ENCODE measurements around the gene VPS35L. TPM values are rescaled to one million over a fixed set of nuclear protein-coding genes. Genes with fewer than 3 reads are reported as not detected.

VPS35L gene
- total RNA-seq, 2 experiments from 2014 or later, result 25.8 to 28.3 TPM

- no peaks in the 10 kb centered on the region for H3K27me3 Mint-ChIP-seq
- intact Hi-C loops (cut with DNase I, micrococcal nuclease), result no loop called here
- no peak overlapping the region for H3K27ac Mint-ChIP-seq
- no peak overlapping the region for H3K4me3 Mint-ChIP-seq
- ATAC-seq (ENCODE audit: poor library complexity), result no peak
- ChIA-PET CTCF (interaction anchor here (1.3 kb wide), 1 partner anchor 17 kb away, joined by 5 read pairs; no protein-coding TSS in a partner anchor), POLR2A (no interaction called here)
- Histone ChIP-seq H3K4me3 (ENCODE audit: low read length) (no peak overlapping the region), H3K27me3 (ENCODE audit: control insufficient read depth in 1 of 2, insufficient read depth in 2 of 2, low read length in 2 of 2) (no peaks in the 10 kb centered on the region), H3K27ac (ENCODE audit: low read depth in 1 of 2, low read length in 2 of 2) (no peak overlapping the region), H3K36me3 (ENCODE audit: insufficient read depth, low read length) (peaks cover 36% of the 10 kb centered on the region), H3K9me3 (ENCODE audit: control insufficient read depth in 1 of 2, insufficient read depth in 1 of 2, low read length in 2 of 2) (no peaks in the 10 kb centered on the region), H3K4me1 (ENCODE audit: insufficient read depth, low read length) (no peaks in the 10 kb centered on the region)
- H3K36me3 Mint-ChIP-seq (ENCODE audit: low read depth), result peaks cover 62% of the 10 kb centered on the region
- no peaks in the 10 kb centered on the region for H3K4me1 Mint-ChIP-seq (ENCODE audit: low read depth)
- H3K9me3 Mint-ChIP-seq, result peaks cover 3% of the 10 kb centered on the region
- no peak for TF ChIP-seq CTCF (IDR thresholded peaks at IDR 0.05)
- no peak for DNase-seq
Observed at GRCh38 chr16:19566362-19566761, 10.9 kb downstream of the VPS35L start.

GRCh38 chr16:19567560-19567959 is 12.1 kb downstream of the VPS35L start:
- TF ChIP-seq CTCF (IDR thresholded peaks at IDR 0.05), result no peak
- CTCF ChIA-PET, result interaction anchor here (1.3 kb wide), 1 partner anchor 16 kb away, joined by 5 read pairs; no protein-coding TSS in a partner anchor
- no peak overlapping the region for H3K4me3 ChIP-seq (ENCODE audit: low read length)
- Mint-ChIP-seq H3K9me3 (peaks cover 3% of the 10 kb centered on the region), H3K4me3 (no peak overlapping the region), H3K36me3 (ENCODE audit: low read depth) (peaks cover 73% of the 10 kb centered on the region), H3K27ac (no peak overlapping the region), H3K27me3 (no peaks in the 10 kb centered on the region), H3K4me1 (ENCODE audit: low read depth) (no peaks in the 10 kb centered on the region)
- DNase-seq (no peak), ATAC-seq (ENCODE audit: poor library complexity) (no peak)
- no peaks in the 10 kb centered on the region for H3K4me1 ChIP-seq (ENCODE audit: insufficient read depth, low read length)
- no peaks in the 10 kb centered on the region for H3K9me3 ChIP-seq (ENCODE audit: control insufficient read depth in 1 of 2, insufficient read depth in 1 of 2, low read length in 2 of 2)
- H3K27me3 ChIP-seq (ENCODE audit: control insufficient read depth in 1 of 2, insufficient read depth in 2 of 2, low read length in 2 of 2), result no peaks in the 10 kb centered on the region
- intact Hi-C loops (cut with DNase I, micrococcal nuclease), result no loop called here
- POLR2A ChIA-PET, result no interaction called here
- no peak overlapping the region for H3K27ac ChIP-seq (ENCODE audit: low read depth in 1 of 2, low read length in 2 of 2)
- H3K36me3 ChIP-seq (ENCODE audit: insufficient read depth, low read length), result peaks cover 44% of the 10 kb centered on the region

GRCh38 chr16:19573997-19574396 is 18.5 kb downstream of the VPS35L start:
- ATAC-seq (ENCODE audit: poor library complexity) (no peak), DNase-seq (no peak)
- H3K4me1 Mint-ChIP-seq (ENCODE audit: low read depth), result no peaks in the 10 kb centered on the region
- no peak for TF ChIP-seq CTCF (IDR thresholded peaks at IDR 0.05)
- H3K36me3 Mint-ChIP-seq (ENCODE audit: low read depth), result peaks cover 83% of the 10 kb centered on the region
- Histone ChIP-seq H3K36me3 (ENCODE audit: insufficient read depth, low read length) (peaks cover 64% of the 10 kb centered on the region), H3K9me3 (ENCODE audit: control insufficient read depth in 1 of 2, insufficient read depth in 1 of 2, low read length in 2 of 2) (no peaks in the 10 kb centered on the region), H3K27ac (ENCODE audit: low read depth in 1 of 2, low read length in 2 of 2) (no peak overlapping the region), H3K27me3 (ENCODE audit: control insufficient read depth in 1 of 2, insufficient read depth in 2 of 2, low read length in 2 of 2) (no peaks in the 10 kb centered on the region), H3K4me3 (ENCODE audit: low read length) (no peak overlapping the region), H3K4me1 (ENCODE audit: insufficient read depth, low read length) (no peaks in the 10 kb centered on the region)
- no peaks in the 10 kb centered on the region for H3K27me3 Mint-ChIP-seq
- no peak overlapping the region for H3K27ac Mint-ChIP-seq
- H3K4me3 Mint-ChIP-seq, result no peak overlapping the region
- H3K9me3 Mint-ChIP-seq, result no peaks in the 10 kb centered on the region
- ChIA-PET POLR2A (no interaction called here), CTCF (no interaction called here)
- intact Hi-C loops (cut with DNase I, micrococcal nuclease), result no loop called here

Data from CD4-positive, alpha-beta T cell (primary cell).